ENCODE results near the gene SLC28A1. TPM values are rescaled to one million over a fixed set of nuclear protein-coding genes. Genes with fewer than 3 reads are reported as not detected.

Gene SLC28A1
- total RNA-seq, 3 donors from 2014 or later (not counting 1 experiment from before 2014, with no cell fraction given): not detected

DNA sequence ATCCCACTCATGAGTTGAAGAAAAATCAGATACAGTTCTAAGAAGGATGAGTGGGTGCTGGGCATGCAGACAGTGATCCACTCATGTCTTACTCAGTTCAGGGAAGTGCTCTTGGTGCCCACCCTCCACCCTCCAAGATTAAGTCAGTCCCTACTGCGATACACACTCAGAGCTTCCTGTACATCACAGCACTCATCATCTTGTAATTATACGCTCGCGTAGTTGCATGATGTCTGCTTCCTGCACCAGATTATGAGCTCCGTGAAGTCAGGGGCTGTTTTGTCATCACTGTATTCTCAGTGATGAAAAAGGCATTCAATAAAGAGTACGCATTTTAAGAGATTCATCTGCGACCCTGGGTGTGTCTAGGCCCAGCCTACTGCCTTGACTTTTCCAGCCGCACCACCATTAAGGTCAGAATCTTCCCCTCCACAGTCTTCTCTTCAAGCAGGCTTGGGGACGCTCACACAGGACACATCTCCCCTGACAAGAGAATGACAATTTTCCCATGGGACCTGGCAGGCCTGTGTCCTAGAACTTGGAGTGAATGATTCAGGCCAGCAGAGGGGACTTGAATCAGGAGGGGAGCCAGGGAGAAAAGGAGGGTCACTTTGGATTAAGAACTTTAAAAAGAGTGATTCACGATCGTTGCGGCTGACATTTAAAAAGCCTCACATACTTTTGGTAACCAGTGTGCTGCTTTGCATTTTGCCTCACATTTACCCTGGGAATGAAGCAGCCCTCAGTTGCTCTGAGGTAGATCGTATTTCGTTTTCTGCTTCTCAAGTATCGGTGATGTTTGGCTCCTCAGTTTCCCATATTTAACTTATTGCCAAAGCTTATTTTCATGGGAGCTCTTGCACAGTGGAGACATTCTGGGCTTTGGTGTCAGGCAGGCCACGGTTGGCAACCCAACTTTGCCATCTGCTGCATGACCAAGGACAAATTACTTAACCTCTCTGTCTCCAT, 89.3 kb downstream of the SLC28A1 start:
- TF ChIP-seq, protein P1, sequence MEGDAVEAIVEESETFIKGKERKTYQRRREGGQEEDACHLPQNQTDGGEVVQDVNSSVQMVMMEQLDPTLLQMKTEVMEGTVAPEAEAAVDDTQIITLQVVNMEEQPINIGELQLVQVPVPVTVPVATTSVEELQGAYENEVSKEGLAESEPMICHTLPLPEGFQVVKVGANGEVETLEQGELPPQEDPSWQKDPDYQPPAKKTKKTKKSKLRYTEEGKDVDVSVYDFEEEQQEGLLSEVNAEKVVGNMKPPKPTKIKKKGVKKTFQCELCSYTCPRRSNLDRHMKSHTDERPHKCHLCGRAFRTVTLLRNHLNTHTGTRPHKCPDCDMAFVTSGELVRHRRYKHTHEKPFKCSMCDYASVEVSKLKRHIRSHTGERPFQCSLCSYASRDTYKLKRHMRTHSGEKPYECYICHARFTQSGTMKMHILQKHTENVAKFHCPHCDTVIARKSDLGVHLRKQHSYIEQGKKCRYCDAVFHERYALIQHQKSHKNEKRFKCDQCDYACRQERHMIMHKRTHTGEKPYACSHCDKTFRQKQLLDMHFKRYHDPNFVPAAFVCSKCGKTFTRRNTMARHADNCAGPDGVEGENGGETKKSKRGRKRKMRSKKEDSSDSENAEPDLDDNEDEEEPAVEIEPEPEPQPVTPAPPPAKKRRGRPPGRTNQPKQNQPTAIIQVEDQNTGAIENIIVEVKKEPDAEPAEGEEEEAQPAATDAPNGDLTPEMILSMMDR (IDR thresholded peaks at IDR 0.05): no peak
- Histone ChIP-seq H3K9me3 (ENCODE audit: control insufficient read depth, insufficient read depth, low read length) (no peaks in the 10 kb centered on the region), H3K4me1 (ENCODE audit: control insufficient read depth, insufficient read depth, low read length) (no peaks in the 10 kb centered on the region), H3K27ac (ENCODE audit: low read length) (no peak overlapping the region), H3K4me3 (ENCODE audit: low read length) (no peak overlapping the region), H3K36me3 (ENCODE audit: control insufficient read depth, insufficient read depth, low read length) (no peaks in the 10 kb centered on the region), H3K27me3 (ENCODE audit: control insufficient read depth, insufficient read depth, low read length) (no peaks in the 10 kb centered on the region)
- H3K4me1 Mint-ChIP-seq: no peaks in the 10 kb centered on the region
- DNase-seq: no peak
- 92% methylated on average over 16 of the region's 16 CpGs for WGBS (ENCODE audit: insufficient coverage)
- intact Hi-C loops (cut with micrococcal nuclease): no loop called here
- ATAC-seq: no peak
- H3K27me3 Mint-ChIP-seq (ENCODE audit: low read depth in 2 of 2): no peaks in the 10 kb centered on the region
- H3K9me3 Mint-ChIP-seq: no peaks in the 10 kb centered on the region
- H3K27ac Mint-ChIP-seq: no peak overlapping the region
- H3K4me3 Mint-ChIP-seq: no peak overlapping the region
- no peaks in the 10 kb centered on the region for H3K36me3 Mint-ChIP-seq

DNA sequence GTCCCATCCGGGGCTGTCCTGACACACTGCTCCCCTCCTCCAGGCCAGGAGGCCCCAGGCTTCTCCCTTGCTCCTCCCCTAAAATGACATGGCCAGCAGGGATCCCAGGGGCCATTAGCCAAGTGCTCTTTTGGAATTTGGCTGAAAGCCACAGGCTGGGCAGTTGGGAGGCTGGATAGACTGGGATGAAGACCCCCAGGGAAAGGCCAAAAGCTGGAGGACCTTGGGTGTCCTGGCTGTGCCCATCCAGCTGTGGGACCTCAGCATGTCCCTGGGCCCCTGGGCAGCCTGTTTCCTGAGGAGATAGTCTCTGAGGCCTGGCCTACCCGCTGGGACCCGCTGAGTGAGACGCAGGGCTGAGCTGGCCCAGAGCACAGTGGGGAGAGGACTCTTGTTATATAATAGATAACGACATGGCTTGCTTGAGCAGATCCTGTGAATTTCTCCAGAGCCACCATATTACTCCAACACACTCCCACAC, 91.4 kb downstream of the SLC28A1 start:
- H3K36me3 Mint-ChIP-seq: no peaks in the 10 kb centered on the region
- no peaks in the 10 kb centered on the region for H3K27me3 Mint-ChIP-seq (ENCODE audit: low read depth in 2 of 2)
- DNase-seq (no peak), ATAC-seq (no peak)
- H3K4me1 Mint-ChIP-seq: peaks cover 9 to 10% of the 10 kb centered on the region in 2 donors
- H3K9me3 Mint-ChIP-seq: no peaks in the 10 kb centered on the region
- H3K27me3 ChIP-seq (ENCODE audit: control insufficient read depth, insufficient read depth, low read length): no peaks in the 10 kb centered on the region
- H3K4me3 ChIP-seq (ENCODE audit: low read length): no peak overlapping the region
- no peak overlapping the region for H3K4me3 Mint-ChIP-seq
- H3K27ac Mint-ChIP-seq: no peak overlapping the region
- H3K27ac ChIP-seq (ENCODE audit: low read length): no peak overlapping the region
- H3K36me3 ChIP-seq (ENCODE audit: control insufficient read depth, insufficient read depth, low read length): no peaks in the 10 kb centered on the region
- TF ChIP-seq, protein P1 (IDR thresholded peaks at IDR 0.05): no peak
- 98% methylated on average over 4 of the region's 5 CpGs for WGBS (ENCODE audit: insufficient coverage)
- intact Hi-C loops (cut with micrococcal nuclease): no loop called here
- H3K9me3 ChIP-seq (ENCODE audit: control insufficient read depth, insufficient read depth, low read length): no peaks in the 10 kb centered on the region
- peaks cover 9% of the 10 kb centered on the region for H3K4me1 ChIP-seq (ENCODE audit: control insufficient read depth, insufficient read depth, low read length)

DNA sequence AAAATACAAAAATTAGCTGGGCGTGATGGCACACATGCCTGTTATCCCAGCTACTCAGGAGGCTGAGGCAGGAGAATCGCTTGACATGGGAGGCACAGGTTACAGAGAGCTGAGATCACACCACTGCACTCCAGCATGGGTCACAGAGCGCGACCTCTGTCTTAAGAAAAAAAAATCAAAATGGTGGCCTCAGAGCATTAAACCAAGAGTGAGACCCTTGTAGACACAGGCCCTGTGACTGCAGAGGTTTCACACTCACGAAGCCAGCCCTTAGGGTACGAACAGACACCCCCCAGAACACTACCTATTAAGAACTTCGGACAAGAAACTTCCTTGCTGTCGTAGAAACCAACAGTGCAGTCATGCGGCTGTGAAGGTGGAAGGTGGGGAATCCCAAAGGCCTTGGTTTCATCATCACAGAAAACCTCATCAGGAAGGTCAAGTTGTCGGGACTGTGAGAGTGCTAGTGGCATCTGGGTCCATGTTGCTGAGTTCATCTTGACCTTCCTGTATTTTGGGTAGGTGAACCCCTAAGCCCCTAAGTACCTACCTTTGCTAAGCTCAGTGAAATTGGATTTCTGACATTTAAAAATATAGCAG, 92.4 kb downstream of the SLC28A1 start:
- Histone ChIP-seq H3K4me3 (ENCODE audit: low read length) (no peak overlapping the region), H3K27me3 (ENCODE audit: control insufficient read depth, insufficient read depth, low read length) (no peaks in the 10 kb centered on the region), H3K4me1 (ENCODE audit: control insufficient read depth, insufficient read depth, low read length) (peaks cover 9% of the 10 kb centered on the region), H3K36me3 (ENCODE audit: control insufficient read depth, insufficient read depth, low read length) (no peaks in the 10 kb centered on the region), H3K27ac (ENCODE audit: low read length) (no peak overlapping the region), H3K9me3 (ENCODE audit: control insufficient read depth, insufficient read depth, low read length) (no peaks in the 10 kb centered on the region)
- Mint-ChIP-seq H3K27me3 (ENCODE audit: low read depth in 2 of 2) (no peaks in the 10 kb centered on the region), H3K4me3 (no peak overlapping the region), H3K9me3 (no peaks in the 10 kb centered on the region), H3K27ac (no peak overlapping the region), H3K36me3 (no peaks in the 10 kb centered on the region), H3K4me1 (peaks cover 9 to 10% of the 10 kb centered on the region in 2 donors)
- intact Hi-C loops (cut with micrococcal nuclease): no loop called here
- 93% methylated on average over 8 of the region's 10 CpGs for WGBS (ENCODE audit: insufficient coverage)
- ATAC-seq: no peak
- TF ChIP-seq, protein P1 (IDR thresholded peaks at IDR 0.05): no peak
- no peak for DNase-seq
